Esophagus squamous epithelium (tissue), 4 donors: ENCODE measurements around the gene SNTB2.

Source experiments
- CTCF ChIP-seq, 6 experiments: fragments of 450-650 bp in 4 of 6; fragments of 200-600 bp in 2 of 6; sonication (generic) in 2 of 6; IDR thresholded peaks; one replicate each; pipeline ENCODE4 v1.5.1; 2016 to 2019; ENCODE audit warnings: antibody characterized with exemption in 6 of 6, mild to moderate bottlenecking in 4 of 6, moderate library complexity in 4 of 6
- POLR2A ChIP-seq, 4 donors: fragments of 450-650 bp; IDR thresholded peaks; one replicate each; pipeline ENCODE4 v1.6.1; 2017; ENCODE audit warnings: antibody characterized with exemption in 4 of 4, mild to moderate bottlenecking in 4 of 4, moderate library complexity in 3 of 4

GRCh38 chr16:69197573-69197972 is 10.6 kb downstream of the SNTB2 start:
- TF ChIP-seq POLR2A (IDR thresholded peaks at IDR 0.05) (no peak), CTCF (IDR thresholded peaks at IDR 0.05) (no peak)
